Spleen (tissue), 7 donors: ENCODE measurements around the gene WDR54.

ENCODE experiments used
- CTCF ChIP-seq, 11 experiments: fragments of 200-600 bp in 7 of 11; fragments of 450-650 bp in 4 of 11; sonication (generic) in 4 of 11; IDR thresholded peaks in 8 of 11; conservative IDR thresholded peaks in 3 of 11; 1 replicate in 7 of 11; 2 replicates in 4 of 11; pipeline versions ENCODE4 v1.4.0 to v1.8.0; 2016 to 2021; ENCODE audit warnings: antibody characterized with exemption in 11 of 11, inconsistent platforms in 4 of 11, mild to moderate bottlenecking in 1 of 11
- POLR2AphosphoS5 ChIP-seq, 3 donors: sonication (generic); formaldehyde crosslinking; IDR thresholded peaks; one replicate each; pipeline ENCODE4 v1.5.1; 2017; ENCODE audit warnings: antibody characterized with exemption in 3 of 3
- donor health status: DM: no; HTN: no; CAD: no; lungs with moderate emphysema.
- donor health status: DM: no; HTN: no; CAD: no.
- donor health status: DM: no; HTN: no; CAD: no.

- TF ChIP-seq CTCF (IDR thresholded peaks at IDR 0.05 in 8 of 11, conservative IDR thresholded peaks at IDR 0.05 in 3 of 11) (no peak), POLR2AphosphoS5 (IDR thresholded peaks at IDR 0.05) (no peak)
These were observed 48.3 kb upstream of the WDR54 start for GRCh38 chr2:74373221-74373676.
